NCI-H146 treated with DMSO at 0.1 percent for 48 hours (cell line): ENCODE results near the gene SKAP2.

Experiments
- DNase-seq: peaks from one replicate; lab custom pipeline; 2025; ENCODE audit not compliant: unreplicated experiment; lab: John Stamatoyannopoulos, UW

SKAP2 gene

DNA sequence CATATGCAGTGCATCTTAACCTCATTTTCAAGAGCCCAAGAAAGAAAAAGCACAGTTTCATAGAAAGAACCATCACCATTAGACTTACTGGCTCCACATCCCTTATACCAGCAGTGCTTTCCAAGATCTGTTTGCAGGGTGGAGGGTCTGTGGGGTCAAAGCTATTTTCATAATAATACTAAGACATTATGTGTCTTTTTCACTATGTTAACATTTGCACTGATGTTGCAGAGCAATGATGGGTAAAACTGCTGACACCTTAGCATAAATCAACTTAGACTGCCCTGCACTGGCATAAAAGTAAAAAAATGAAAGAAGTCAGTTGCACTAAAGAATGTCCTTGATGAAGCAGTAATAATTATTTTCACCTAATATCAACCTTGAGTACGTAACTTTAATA, 166.2 kb downstream of the SKAP2 start:
- no peak for DNase-seq

DNA sequence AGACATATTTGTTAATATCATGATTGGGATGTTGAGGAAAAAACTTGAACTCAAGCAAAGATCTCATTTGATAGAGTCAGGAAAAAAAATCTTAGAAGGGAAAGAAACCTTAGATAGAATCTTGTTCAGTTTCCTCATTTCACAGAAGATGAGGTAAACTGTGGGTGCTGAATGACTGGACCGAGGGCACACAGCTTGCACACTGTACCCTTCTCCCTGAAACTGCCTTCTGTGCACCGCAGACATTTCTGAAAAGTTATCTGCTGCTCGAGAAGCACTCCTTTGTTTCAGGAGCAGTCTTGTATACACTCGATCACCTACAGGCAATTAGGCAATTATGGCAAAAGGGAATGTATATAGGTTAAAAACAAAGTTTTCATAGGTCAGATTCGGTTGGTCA, 167.4 kb downstream of the SKAP2 start:
- no peak for DNase-seq

DNA sequence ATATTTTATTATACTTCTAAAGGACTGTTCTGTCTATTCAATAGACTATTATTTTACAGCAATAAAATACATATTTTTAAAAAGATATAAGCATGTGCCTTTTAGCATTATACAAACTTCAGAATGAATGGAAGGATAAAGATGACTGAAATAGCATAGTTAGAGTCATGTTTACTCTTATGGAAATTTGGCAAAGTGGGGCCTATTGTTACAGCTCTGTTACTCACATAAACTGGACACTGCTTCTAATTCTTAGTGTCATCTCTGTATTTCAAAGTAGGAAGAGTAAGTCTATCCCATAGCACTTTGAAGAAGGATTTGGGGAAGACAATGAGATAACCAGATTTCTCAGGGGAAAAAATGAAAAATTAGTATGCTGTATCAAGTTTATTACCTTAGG, 168.2 kb downstream of the SKAP2 start:
- no peak for DNase-seq

DNA sequence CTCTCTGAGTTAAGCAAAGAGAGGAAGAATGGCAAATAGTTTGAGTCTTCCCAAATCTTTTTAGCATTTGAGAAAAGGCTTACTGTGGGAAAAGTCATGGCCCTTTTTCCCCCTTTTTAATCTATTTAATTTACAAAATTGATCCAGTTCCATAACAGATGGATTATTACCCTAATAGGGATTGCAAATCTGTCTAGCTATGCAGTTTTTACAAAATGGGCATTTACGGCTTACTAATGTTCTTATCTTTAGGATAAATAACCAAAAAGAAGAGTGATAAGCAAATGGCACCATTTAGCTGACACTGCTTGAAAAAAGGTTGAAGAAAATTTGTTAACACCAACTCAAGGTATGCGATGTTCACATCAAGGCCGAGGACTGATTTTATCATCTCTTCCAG, 169.7 kb downstream of the SKAP2 start:
- DNase-seq, result no peak

DNA sequence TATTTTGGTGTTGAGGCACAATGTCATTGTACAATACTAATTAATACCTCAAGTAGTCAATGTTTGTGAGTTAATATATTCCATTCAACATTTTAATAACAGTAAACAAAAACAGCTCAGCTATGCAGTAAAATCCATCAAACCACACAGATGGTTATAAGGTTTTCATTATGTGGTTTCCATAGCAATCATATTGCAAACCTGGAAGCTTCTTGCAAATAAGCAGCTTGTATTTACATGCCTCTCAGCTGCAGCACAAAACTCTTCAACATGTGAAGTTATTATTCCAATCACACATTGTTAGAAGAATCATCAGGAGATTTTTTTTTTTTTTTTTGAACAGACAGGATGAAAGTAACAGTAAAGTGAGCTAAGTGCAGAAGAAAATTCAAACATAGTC, 170.2 kb downstream of the SKAP2 start:
- no peak for DNase-seq

DNA sequence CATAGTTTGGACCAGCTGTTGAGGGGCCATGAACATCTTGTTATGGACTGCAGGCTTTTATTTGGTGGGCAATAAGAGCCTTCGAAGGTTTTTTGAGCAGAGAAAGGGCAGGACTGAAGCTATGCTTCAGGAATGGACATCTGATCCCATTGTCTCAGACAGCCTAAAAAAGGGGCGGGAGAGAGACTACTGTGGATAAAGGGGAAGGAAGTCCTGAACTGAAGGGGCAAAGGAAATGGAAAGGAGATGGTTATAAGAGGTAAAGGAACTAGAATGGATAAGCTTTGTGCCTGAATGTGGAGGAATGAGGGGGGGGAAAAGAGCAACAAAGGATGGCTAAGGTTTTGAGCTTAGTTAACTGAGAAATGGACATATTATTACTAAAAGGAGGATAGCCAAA, 172.5 kb downstream of the SKAP2 start:
- no peak for DNase-seq

DNA sequence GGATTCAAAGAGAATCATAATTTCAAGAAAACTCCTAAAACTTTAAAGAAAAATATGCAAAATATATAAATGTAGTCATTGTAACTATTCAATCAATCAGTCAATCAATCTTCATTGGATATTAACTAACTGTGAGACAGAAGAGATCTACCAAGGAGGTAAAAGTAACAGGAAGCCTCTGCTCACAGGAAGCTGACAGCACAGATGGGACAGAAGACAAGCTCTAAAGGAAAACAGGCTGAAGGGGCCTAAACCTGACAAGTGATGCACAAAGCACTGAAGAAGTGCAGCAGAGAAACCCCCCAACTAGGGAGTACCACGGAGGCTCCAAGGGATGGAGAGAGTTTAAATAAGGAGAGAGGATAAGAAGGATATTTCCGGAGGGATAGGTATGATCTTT, 173.0 kb downstream of the SKAP2 start:
- no peak for DNase-seq

DNA sequence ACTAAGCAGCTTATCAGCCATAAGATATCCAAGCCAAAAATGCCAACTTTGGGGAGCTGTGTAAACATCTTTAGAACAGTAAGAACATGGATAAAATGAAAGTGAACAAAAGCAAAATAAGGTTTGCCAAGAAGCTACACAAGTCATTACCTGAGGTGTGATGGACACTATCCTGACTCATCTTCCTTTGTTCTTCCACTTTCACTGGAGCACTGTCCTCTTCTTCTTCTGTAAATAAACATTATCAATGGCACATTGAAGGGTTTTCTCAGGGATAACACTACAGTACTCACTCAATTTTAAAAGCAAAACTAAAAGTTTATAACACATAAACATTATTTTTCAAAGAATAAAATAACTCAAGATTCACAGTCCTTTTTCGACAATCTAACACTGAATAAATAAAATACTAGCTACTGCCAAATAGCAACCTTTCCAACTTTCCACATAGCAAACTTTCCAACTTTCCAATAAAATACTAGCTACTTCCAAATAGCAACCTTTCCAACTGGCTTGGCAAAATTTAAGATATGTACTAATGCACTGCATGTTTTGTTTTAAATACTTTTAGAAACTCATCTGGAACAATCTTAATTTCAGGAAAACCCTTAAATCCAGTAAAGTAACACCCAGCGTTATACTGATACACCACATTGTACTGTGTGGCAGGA, 174.1 kb downstream of the SKAP2 start:
- DNase-seq, result no peak

DNA sequence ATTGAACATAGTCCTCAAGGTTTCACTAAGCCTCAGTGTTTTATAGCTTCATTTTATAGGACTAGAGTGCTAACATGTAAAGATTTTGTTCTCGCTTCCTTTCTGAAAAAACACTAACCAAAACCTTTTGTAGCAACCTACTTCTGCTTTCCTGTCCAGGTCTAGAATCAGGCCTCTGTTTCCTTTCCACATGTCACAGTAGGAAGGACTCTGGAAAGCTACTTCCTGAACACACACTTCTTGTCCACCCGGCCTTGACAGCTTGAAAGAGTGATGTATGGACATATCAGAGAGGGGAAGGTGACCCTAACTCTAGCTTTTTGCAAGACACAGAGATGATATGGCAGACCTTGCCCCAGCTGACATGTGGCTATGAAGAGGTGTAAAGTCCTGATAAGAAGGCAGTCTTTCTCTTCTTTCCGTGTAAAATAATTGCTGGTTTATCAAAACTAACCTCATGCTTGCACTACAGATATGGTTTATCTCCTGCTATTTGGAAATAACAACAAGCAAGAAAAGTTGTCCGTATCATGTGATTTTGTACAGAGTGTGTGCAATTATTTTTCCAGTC, 175.4 kb downstream of the SKAP2 start:
- DNase-seq, result no peak

DNA sequence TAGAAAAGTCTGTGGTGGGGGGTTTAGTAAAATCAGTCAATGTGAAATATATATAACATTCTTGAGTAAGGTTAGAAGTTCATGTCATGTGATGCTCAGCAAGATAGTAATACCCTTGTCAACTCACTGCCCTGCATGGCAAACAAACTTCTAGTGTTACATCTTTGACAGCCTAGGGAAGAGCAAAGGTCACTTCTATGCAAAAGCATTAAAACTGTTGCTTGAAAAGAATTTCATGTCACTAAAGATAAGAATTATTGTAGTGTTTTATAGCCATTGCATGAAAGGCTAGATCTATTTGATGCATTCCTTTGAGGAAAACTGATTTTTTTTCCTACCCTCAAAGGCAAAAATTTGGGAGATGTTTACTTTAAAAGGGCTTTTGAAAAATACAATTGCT, 176.0 kb downstream of the SKAP2 start:
- DNase-seq, result no peak

DNA sequence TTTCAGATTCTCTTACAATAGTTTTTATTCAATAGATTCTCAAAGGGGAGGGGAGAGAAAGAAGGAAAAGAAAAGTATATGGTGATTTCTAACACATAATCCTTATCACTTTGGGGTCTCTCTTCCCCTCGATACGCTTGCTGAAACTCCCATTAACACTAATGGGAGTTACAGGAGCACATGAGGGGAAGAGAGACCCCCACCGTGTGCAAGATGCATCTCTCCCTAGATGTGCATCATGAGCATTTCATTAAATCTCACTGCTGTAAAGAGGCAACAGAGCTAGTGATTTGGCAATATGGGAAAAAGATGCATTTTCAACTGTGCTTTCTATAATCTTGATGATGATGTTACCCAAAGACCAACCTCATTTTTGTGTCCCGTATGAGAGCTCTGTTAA, 177.4 kb downstream of the SKAP2 start:
- no peak for DNase-seq

DNA sequence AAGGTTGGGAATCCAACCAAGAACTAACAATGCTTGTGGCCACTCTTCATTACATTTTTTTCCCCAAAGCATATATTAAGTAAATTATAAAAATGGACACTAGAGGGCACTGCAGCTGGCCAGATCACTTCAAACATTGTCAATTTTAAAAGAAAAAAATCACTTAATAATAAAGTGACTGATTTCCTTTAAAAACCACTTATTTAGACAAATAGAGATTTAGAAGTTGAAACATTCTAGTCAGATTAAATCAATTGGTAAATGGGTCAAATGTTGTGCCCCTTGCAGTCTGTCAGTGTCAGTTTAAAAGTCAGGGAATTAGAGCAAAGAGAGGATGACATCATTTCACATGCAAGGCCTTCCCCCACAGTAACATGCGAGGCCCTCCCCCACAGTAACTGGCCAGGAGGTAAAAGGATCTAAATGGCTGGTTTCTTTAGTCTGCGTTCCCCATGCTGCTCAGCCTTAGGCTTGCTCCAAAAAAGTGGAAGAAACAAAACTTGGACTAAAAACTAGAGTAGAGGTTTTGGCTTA, 177.9 kb downstream of the SKAP2 start:
- peak; percentile 54 for DNase-seq

DNA sequence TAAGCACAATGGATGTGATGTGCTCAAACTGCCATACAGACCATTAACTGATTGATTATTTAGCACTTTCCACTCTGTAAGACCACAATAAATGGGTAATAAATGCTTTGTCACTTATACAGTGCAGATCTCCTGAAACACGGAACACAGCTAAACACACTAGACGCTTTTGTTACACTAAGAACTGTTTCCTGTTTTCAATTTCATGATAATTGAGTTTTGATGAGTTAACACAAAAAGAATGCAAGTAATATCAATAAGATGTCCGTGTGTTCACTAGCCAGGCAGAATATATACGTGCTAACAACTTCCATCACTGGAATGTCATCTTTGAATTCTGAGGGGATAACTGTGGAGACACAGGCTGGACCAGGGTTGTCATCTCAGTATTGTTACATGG, 178.8 kb downstream of the SKAP2 start:
- no peak for DNase-seq

DNA sequence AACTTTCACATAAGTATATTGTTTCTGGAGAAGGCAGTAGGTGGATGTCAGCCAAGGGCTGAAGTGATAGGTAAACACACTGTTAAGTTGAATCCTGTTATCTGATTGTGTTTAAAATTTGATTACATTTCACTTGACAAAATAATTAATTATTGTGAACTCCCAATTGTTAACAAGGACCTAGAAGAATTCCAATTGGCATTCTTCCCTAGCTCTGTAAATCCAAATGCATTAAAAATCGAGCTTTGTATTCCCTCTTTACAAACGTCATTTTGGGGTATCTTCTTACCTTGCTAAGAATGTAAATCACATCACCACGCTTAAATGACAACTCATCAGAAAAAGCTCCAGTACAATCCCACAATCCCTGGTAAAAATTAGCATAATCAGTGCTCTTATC, 179.9 kb downstream of the SKAP2 start:
- DNase-seq, result no peak

DNA sequence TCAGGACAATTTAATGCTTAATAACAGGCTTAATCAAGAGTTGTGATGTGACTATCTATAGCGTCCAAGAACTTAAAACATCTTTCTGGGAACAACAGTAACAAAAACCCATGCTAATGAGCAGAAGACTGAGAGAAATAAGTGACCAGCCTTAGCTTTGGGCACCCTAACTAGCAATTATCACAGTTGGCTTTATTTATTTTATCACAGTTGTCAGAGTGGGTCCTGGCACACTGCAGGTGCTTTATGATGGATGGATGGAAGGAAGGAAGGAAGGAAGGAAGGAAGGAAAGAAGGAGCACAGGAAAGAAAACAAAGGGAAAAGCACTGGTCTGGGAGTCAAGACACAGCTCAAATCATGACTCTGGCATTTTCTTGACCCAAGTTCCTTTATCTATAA, 181.1 kb downstream of the SKAP2 start:
- DNase-seq, result peak; percentile 67

DNA sequence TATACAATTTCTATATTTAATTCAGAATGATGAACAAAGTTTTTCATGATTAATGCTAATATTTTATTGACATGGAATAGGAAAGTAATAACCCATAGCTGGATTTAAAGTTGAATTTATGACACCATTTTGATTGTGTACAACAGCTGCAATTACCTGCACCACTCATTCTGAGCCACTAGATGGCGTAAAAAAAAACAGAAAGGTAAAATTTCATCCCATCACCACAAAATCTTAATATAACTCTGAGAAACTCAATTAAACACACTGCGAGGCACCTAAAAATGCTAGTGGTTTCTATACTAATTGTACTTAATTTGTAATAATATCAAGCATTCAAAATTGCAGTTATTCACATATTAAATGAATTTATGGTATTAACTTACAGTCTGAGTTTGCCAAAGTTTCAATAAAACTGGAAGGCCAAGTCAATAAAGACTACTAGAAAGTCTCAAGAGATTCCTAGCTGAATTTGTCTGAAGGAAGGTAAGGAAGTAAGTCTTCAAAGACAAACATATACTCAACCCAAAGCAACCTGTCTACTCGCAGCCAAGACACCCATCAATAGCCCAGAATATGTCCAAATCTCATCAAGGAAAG, 182.5 kb downstream of the SKAP2 start:
- peak; percentile 26 for DNase-seq

DNA sequence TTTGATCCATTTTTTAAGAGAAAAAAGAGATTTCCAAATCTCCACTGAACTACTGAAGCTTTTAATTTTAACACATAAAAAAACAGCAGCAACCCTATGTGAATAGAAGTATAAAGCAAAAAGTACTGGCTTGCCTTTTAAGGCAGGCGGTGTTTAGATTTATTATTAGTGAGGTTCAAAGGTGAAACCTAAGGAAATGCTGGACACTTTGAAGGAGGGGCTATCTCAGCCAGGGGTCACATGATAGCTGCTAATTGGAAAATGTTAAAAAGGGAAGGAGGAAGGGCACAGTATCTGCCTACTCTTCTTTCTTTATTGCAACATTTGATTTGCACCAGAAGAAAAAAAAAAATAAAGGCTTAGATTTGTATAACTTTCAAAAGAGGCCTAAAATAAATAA, 183.8 kb downstream of the SKAP2 start:
- no peak for DNase-seq

DNA sequence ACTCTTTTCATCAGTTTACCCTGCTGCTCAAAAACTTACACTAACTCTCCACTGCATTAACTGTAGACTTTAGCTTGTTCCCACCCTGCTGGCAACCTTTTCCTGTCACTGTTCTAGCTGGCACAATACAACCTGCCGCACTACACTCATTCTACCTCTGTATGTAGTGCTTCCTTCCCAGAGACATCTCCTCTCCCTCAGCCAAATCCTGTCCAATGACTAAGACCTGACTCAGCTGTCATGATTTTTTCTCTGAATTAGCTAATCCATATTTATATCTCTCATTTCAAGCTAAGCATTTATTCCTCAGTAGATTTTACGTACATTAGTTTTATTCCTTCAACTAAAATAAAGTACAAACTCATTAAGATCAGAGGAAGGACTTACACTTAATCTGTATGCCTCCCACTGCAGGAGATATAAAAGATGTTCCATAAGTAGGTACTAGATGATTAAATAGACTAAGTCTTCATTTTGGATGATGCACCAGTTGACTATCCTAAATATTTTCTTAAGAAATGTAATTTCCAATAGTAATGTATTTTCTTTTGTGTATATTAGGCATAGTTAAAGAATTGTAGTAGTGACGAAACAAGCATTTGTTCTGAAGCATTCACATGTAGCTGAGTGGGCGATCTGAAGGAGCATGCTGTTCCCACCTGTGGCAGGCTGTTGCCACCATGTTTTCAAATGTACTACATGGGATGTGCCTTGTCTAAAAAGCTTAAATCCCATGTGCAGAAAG, 189.1 kb downstream of the SKAP2 start:
- DNase-seq, result no peak

DNA sequence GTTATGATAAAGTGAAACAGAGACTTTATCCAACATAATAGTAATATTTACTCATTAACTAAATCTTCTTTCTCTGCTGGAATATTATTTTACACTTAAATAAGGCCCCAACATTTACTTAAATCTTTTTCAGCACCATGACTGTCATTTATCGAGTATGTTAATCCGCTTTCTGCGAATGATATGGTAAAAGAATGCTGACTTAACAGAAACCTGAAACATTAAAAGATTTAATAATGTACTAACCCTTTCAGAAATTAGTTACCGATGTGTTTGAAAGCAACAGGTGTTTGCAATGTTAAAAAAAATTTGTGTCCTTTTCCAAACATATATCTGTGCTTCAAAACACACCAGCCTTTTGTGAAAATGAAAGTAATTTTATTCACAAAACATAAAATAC, 190.5 kb downstream of the SKAP2 start:
- no peak for DNase-seq

DNA sequence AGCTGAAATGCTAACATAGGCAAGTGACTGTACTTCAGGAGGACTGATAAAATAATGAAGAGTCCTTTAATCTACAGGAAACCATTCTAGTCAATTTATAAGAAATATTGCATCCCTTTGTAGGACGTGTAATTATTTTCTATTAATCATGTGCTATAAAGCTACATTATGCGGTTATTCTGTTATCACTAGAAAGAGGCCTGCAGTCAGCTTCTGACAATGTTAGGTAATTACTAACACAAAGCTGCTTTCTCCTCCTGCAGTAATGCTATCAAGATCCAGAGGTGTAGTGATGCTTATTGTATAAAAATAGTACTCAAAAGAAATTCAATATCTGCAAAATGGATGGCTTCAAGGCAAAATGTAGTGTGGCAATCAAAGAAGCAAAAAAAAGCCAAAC, 191.1 kb downstream of the SKAP2 start:
- DNase-seq, result peak; percentile 64

DNA sequence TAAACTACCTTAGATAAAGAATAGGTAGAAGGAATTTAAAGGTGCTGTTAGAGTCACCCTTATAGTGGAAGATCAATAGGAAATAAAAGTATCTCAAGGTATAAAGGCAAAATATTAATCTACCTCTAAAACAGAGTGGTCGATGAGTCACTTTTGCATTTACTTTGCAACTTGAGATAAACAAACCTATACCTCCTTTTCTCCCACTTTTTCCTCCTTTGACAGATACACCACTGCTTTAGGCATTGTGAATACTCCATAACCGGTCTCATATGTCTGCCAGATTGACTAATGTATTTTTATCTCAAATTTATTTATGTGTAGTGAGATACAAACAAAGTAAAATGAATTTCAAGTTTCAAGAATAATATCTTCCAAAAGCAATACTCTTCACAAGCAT, 193.5 kb downstream of the SKAP2 start:
- DNase-seq, result no peak

DNA sequence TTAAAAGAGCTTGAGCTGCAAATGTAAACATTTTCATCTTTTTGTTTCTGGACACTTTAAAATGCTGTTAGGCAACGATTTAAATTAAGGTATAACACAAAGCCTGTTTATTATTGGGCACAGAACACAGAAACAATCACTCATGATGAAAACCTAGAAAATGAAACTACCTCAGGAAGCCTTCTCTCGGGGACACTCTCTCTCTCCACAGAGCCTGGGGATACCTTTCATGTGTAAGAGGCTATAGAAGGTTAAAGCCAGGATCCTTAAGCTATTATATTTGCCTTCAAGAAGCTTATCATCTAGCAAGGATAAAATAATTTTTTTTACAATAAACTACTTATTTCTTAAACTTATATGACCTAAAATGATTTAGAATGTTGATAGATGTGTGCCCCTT, 194.1 kb downstream of the SKAP2 start:
- DNase-seq, result no peak
